KOPT-K1 (cell line): ENCODE measurements around the gene PTCD1.
A peak's percentile ranks its signal among the peaks of the same experiment; 100 is the strongest.

ENCODE experiments used
- H3K27ac ChIP-seq: fragments of 200-600 bp; sonication (generic); 2 replicates; pipeline ENCODE4 v1.5.1; 2016; ENCODE audit warnings: antibody characterized with exemption, mild to moderate bottlenecking, low read depth, low read length; ENCODE audit not compliant: poor library complexity, severe bottlenecking
- H3K36me3 ChIP-seq: fragments of 200-600 bp; sonication (generic); 2 replicates; pipeline ENCODE4 v1.5.1; 2017; ENCODE audit warnings: antibody characterized with exemption, mild to moderate bottlenecking, low read length, moderate library complexity; ENCODE audit not compliant: insufficient read depth
- H3K9me3 ChIP-seq: fragments of 200-600 bp; sonication (generic); 2 replicates; pipeline ENCODE4 v1.5.1; 2017; ENCODE audit warnings: antibody characterized with exemption, low read length, mild to moderate bottlenecking; ENCODE audit not compliant: insufficient read depth, poor library complexity, severe bottlenecking

The PTCD1 gene

GRCh38 chr7:99379043-99379577, 59.5 kb downstream of the PTCD1 start:
- H3K36me3 ChIP-seq = peaks cover 67% of the 10 kb centered on the region
- H3K9me3 ChIP-seq = no peaks in the 10 kb centered on the region
- H3K27ac ChIP-seq = peak overlapping the region; percentile 91

GRCh38 chr7:99375070-99375807, 63.4 kb downstream of the PTCD1 start:
- Histone ChIP-seq H3K36me3 (peaks cover 40% of the 10 kb centered on the region), H3K9me3 (no peaks in the 10 kb centered on the region), H3K27ac (peak overlapping the region; percentile 84)

- Histone ChIP-seq H3K36me3 (peaks cover 35% of the 10 kb centered on the region), H3K9me3 (no peaks in the 10 kb centered on the region), H3K27ac (peak within 1 kb of the TSS; percentile 84)
Measured at GRCh38 chr7:99374111-99375064, 64.2 kb downstream of the PTCD1 start, which contains the start of gene ARPC1B. TSS of gene ARPC1B (plus strand) at chr7:99374730. CDS start at chr7:99385715, 10,985 bp downstream.

- peaks cover 38% of the 10 kb centered on the region for H3K36me3 ChIP-seq
- H3K27ac ChIP-seq = peak overlapping the region; percentile 84
- no peaks in the 10 kb centered on the region for H3K9me3 ChIP-seq
Measured at GRCh38 chr7:99373091-99374066, 65.2 kb downstream of the PTCD1 start.

- Histone ChIP-seq H3K9me3 (no peaks in the 10 kb centered on the region), H3K36me3 (peaks cover 34% of the 10 kb centered on the region), H3K27ac (no peak overlapping the region)
Measured at GRCh38 chr7:99372275-99373090, 66.1 kb downstream of the PTCD1 start.

GRCh38 chr7:99371376-99371920, 67.2 kb downstream of the PTCD1 start:
- H3K27ac ChIP-seq = no peak overlapping the region
- H3K9me3 ChIP-seq = no peaks in the 10 kb centered on the region
- H3K36me3 ChIP-seq = peaks cover 34% of the 10 kb centered on the region

- Histone ChIP-seq H3K36me3 (peaks cover 44% of the 10 kb centered on the region), H3K9me3 (no peaks in the 10 kb centered on the region), H3K27ac (no peak overlapping the region)
Measured at GRCh38 chr7:99369767-99370391, 68.7 kb downstream of the PTCD1 start.

GRCh38 chr7:99368750-99369389, 69.7 kb downstream of the PTCD1 start:
- Histone ChIP-seq H3K36me3 (peaks cover 54% of the 10 kb centered on the region), H3K27ac (no peak overlapping the region)

More at GRCh38 chr7:99368750-99369389, 69.7 kb downstream of the PTCD1 start:
- H3K9me3 ChIP-seq = no peaks in the 10 kb centered on the region
